Body of pancreas (tissue), 4 donors: ENCODE data around the gene PRKCB.

Experiments used
- CTCF ChIP-seq, 7 experiments: fragments of 450-650 bp in 4 of 7; fragments of 200-600 bp in 3 of 7; sonication (generic) in 3 of 7; IDR thresholded peaks; one replicate each; pipeline ENCODE4 v1.5.1; 2016 to 2019; ENCODE audit warnings: antibody characterized with exemption in 7 of 7
- POLR2A ChIP-seq, 3 donors: fragments of 450-650 bp; IDR thresholded peaks; one replicate each; pipeline ENCODE4 v1.6.1; 2016; ENCODE audit warnings: antibody characterized with exemption in 3 of 3, mild to moderate bottlenecking in 2 of 3

GRCh38 chr16:24046442-24046841 lies 210.7 kb downstream of the PRKCB start:
- TF ChIP-seq CTCF (IDR thresholded peaks at IDR 0.05) (no peak), POLR2A (IDR thresholded peaks at IDR 0.05) (no peak)
